GM18909 (cell line): ENCODE data around the gene ARAP2.

Source experiments
- ATAC-seq: cut with Tn5 transposase; IDR thresholded peaks from one replicate; pipeline ENCODE4 v1.9.1; 2021; ENCODE audit warnings: mild to moderate bottlenecking; ENCODE audit not compliant: unreplicated experiment, poor library complexity

The ARAP2 gene

GRCh38 chr4:36056136-36056535 is 188.2 kb downstream of the ARAP2 start:
- ATAC-seq = no peak

GRCh38 chr4:36054694-36055422 is 189.5 kb downstream of the ARAP2 start:
- no peak for ATAC-seq

GRCh38 chr4:36053930-36054329 is 190.4 kb downstream of the ARAP2 start:
- no peak for ATAC-seq

- ATAC-seq = no peak
Observed at GRCh38 chr4:36051634-36052033, 192.7 kb downstream of the ARAP2 start.

GRCh38 chr4:36046026-36046425 is 198.3 kb downstream of the ARAP2 start:
- ATAC-seq = no peak

GRCh38 chr4:36043901-36044300 is 200.4 kb downstream of the ARAP2 start:
- ATAC-seq = no peak

- ATAC-seq = no peak
Observed at GRCh38 chr4:36043241-36043640, 201.1 kb downstream of the ARAP2 start.

GRCh38 chr4:36042122-36042970 is 202.0 kb downstream of the ARAP2 start:
- ATAC-seq = no peak

- ATAC-seq = peak; percentile 85
Observed at GRCh38 chr4:36041340-36041739, 203.0 kb downstream of the ARAP2 start.

- ATAC-seq = no peak
Observed at GRCh38 chr4:36039026-36039425, 205.3 kb downstream of the ARAP2 start.

GRCh38 chr4:36038491-36038890 is 205.8 kb downstream of the ARAP2 start:
- no peak for ATAC-seq

GRCh38 chr4:36037127-36037526 is 207.2 kb downstream of the ARAP2 start:
- ATAC-seq = no peak

GRCh38 chr4:36029951-36030350 is 214.4 kb downstream of the ARAP2 start:
- no peak for ATAC-seq

- ATAC-seq = no peak
Observed at GRCh38 chr4:36027203-36027602, 217.1 kb downstream of the ARAP2 start.

GRCh38 chr4:36026348-36026880 is 217.9 kb downstream of the ARAP2 start:
- no peak for ATAC-seq

- ATAC-seq = no peak
Observed at GRCh38 chr4:36024901-36025660, 219.2 kb downstream of the ARAP2 start.

GRCh38 chr4:36020351-36020750 is 224.0 kb downstream of the ARAP2 start:
- no peak for ATAC-seq
